Central memory CD4-positive, alpha-beta T cell (primary cell): Measurements from ENCODE around the gene TMEM141.
"Not testable (repeated sequence)": the region's sequence is repeated elsewhere in the genome, so short reads cannot be mapped to it uniquely, and the experiment has no call there.

Experiments used
- DNase-seq: peaks from one replicate; pipeline ENCODE4 v3.0.0; 2022

Gene TMEM141

DNA sequence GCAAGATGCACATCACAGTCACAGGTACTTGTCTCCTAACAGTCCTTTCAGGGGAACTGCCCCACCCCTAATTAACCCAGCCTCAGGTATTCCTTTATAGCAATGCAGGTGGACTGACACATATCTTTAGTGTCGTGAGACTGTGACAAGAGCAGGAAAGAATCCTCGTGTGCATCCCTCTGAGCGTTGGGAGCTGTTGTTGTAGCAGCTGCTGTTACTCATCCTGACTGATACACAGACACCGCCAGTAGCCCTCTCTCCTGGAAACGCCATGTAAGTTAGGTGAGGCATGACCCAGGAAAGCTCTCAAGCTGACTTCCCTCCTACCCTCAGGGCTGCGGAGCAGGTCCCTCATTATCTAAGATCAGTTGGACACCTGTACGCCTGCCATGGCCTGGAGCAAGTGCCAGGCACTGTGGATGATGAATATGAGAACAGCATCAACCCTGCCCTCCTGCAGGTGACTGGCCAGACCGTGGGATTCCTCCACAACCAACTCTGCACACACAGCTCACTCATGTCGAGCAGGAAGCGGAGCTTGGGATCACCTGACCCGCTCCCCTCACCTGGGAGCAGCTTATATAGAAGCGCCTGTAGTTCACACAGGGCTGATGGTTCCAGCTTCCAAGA, 16.6 kb upstream of the TMEM141 start:
- no peak for DNase-seq

DNA sequence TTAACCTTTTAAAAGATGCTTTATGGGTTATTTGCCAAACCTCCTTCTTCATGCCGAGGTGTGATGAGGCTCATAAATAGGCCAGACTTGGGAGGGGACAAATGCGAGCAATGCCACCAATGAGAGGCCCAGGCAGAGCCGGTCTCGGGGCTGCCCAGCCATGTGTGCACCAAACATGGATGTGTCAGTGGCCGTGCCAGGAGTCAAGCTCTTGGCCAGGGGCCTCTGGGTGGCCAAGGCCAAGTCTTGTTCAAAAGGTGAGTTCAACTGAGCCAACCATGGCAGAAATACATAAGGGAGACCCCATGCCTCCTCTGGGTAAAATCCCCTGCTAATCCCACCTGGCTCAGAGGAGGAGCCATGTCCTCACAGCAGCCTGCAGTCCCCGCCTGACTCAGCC, 16.0 kb upstream of the TMEM141 start:
- no peak for DNase-seq

DNA sequence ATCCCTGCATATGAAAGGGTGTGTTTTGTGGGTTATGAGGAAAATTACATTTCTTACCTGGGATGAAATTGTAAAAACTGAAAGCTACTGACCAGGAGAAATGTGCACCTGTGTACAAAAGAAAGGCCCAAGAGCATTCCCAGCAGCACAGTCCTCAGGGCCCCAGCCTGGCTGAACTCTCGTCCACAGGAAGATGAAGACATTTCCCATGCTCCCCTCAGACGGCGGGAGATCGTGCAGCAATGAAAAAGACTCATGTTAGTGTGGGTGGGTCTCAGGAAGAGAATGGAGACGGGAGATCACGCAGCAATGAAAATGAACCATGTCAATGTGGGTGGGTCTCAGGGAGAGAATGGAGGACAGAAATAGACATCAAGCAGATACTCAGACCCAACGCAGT, 14.2 kb upstream of the TMEM141 start:
- no peak for DNase-seq

DNA sequence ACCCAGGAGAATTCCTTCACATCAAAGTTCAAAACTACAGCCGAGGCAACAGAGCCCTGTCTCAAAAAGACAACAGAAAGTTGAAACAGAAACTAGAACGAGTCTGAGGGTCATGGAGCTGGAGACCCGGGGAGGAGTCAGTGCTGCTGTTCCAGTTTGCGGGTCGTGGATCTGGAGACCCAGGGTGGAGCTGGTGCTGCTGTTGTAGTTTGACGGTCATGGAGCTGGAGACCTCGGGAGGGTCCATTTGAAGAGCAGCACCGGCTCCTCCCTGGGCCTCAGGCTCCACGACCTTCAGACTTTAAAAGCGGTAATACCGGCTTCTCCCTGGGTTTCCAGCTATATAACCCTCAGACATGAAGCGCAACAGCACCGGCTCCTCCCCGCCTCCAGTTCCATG, 13.8 kb upstream of the TMEM141 start:
- no peak for DNase-seq

DNA sequence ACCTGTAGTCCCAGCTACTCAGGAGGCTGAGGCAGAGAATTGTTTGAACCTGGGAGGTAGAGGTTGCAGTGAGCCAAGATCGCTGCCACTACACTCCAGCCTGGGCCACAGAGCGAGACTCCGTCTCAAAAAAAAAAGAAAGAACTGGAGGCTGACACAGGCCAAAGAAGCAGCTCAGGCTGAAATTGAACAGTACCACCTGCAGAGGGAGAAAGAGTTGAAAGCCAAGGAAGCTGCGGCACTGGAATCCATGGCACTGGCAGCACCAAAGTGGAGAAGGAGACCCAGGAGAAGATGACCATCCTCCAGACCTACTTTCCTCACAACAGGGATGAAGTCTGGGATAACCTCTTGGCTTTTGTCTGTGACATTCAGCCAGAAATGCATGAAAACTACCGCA, 11.3 kb upstream of the TMEM141 start:
- no peak for DNase-seq

DNA sequence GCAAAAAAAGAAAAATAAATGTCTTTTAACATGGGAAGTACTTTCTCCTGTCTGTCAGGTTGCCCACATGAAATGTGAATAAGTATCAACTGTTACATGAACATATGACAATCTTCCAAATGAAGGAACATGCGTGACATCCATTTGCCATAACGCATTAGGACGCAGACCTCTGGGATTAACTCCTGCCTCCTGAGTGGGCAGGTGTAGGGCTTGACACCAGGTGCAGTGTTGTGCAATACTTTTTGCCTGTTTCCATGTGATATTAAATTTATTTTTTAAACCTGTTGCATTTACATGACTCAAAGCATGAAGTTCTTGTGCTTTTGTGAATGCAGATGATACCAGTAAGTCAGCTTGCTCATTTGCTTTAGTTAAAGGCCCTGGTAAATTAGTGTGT, 8.7 kb upstream of the TMEM141 start:
- DNase-seq, result no peak

DNA sequence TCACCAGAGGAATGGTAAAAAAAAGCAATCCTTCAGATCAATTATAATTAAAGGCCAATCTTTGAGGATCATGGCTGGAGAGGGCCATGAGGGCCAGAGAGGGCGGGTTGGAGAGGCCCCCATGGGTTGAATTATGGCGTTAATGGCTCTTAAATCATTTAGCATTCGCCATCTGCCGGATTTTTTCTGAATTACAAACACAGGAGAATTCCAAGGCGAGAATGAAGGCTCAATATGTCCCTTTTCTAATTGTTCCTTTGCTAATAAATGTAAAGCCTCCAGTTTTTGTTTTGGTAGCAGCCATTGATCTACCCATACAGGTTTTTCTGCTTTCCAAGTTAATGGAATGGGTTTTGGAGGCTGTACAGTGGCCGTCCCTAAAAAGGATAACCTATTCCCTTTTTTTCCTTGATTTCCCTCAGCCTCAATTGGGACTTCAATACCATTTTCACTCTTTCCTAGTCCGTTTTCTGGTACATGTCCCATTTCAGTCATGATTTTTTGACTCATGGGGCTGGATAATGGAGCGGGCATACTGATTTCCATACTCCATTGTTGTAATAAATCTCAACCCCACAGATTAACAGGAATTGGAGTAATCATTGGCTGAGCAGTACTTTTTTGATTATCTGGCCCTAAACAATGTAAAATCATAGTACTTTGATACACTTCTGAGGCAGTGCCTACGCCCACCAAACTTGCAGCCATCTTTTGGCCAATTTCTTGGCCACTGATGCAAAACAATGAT, 6.7 kb upstream of the TMEM141 start:
- DNase-seq, result no peak

DNA sequence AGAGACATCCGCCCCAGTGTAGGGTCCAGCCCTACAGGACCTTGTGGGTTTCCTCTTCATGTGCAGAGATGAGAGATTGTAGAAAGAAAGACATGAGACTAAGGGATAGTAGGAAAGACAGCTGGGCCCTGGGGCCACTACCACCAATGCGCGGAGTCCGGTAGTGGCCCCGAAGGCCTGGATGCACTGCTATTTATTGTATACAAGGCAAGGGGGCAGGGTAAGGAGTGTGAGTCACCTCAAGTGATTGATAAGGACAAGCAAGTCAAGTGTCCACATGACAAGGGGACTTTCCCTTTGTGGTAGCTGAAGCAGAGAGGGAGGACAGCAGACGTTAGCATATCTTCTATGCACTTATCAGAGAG, 6.2 kb upstream of the TMEM141 start:
- no peak for DNase-seq

GRCh38 chr9:136785565-136786355, 5.4 kb upstream of the TMEM141 start:
- not testable (repeated sequence) for DNase-seq

- DNase-seq, result no peak
Measured at GRCh38 chr9:136786451-136786850, 4.7 kb upstream of the TMEM141 start.

DNA sequence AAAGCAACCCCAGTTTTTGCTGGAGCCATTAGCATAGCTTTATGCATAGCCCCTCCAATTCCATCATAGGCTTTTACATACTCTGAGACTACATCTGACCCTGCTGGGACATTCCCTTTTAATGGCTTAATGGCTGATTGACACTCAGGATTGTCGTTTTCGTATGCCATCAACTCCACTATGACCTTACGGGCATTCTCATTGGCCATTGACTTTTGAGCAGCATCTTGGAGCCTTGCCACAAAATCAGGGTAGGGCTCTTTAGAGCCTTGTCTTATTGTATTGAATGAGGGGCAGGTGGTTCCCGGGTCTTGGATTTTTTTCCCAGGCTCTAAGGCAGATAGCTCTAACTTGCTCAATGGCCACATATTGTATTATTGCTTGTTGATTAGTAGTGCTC, 4.2 kb upstream of the TMEM141 start:
- not testable (repeated sequence) for DNase-seq

- peak; percentile 67 for DNase-seq
Measured at GRCh38 chr9:136787690-136788400, 3.3 kb upstream of the TMEM141 start.

- DNase-seq, result not testable (repeated sequence)
Measured at GRCh38 chr9:136788644-136789522, 2.3 kb upstream of the TMEM141 start.

GRCh38 chr9:136789523-136789937, 1.6 kb upstream of the TMEM141 start:
- no peak for DNase-seq

GRCh38 chr9:136791516-136792276, 552 bp downstream of the TMEM141 start:
- DNase-seq, result peak; percentile 73

DNA sequence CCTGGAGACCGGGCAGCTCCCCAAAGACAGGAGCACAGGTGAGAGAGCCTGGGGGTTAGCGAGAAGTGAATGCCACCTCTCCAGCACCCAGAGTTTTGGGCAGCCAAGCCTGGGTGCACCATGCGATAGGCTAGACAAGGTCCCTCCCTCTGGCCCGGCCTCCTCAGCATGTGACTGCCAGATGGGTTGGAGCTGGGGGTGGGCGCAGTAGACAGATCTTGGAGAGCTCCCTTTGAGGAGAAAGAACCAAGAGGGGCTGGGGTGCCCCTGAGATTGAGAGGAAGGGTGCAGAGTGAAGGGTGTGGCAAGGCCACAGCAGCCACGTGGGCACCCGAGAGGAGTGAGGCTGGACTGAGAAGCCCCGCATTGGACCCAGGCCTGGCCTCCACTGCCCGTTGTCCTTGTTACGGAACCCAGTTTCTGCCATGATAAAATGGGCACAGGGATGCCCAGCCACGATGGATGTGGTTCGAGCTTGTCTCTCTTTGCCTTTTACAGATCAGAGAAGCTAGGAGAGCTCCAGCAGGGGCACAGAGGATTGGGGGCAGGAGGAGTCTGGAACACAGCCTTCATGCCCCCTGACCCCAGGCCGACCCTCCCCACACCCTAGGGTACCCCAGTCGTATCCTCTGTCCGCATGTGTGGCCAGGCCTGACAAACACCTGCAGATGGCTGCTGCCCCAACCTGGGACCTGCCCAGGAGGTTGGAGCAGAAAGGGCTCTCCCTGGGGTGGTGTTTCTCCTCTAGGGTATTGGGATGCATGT, 1.4 kb downstream of the TMEM141 start:
- DNase-seq, result no peak

DNA sequence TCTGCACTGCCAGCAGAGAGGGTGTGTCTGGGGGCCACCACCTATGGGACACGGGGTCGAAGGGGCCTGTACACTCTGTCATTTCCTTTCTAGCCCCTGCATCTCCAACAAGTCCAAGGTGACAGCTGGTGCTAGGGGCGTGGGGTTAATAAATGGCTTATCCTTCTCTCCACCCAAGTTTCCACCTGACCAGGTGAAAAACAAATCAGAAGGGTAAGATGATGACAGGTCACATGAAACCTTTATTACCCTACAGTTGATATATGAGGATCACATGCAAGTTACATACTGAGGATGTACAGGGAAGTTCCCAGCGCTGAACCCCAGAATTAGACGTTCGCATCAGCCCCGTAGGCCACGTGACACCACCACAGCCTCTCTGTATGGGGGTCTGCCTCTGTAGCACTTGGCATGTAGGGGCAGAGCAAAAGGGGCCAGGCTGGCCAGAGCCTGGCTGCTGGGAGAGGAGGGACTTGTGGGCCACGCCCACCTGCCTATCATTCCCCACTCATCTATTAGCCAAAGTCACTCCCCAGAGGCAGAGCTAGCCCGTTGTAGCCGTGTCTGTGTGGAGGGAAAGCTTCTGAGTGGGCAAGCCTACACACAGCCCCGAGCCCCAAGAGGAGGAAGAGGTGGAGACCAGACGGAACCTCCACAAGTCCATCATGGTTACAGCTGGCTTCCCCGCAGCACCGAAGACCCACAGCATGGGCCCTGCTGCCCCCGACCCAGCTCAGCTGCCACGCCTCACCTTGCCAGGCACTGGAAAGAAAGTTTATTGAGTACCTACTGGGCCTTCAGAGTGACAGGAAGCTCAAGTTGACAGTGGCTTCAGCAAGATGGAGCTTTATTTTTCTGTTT, 2.2 kb downstream of the TMEM141 start:
- no peak for DNase-seq

DNA sequence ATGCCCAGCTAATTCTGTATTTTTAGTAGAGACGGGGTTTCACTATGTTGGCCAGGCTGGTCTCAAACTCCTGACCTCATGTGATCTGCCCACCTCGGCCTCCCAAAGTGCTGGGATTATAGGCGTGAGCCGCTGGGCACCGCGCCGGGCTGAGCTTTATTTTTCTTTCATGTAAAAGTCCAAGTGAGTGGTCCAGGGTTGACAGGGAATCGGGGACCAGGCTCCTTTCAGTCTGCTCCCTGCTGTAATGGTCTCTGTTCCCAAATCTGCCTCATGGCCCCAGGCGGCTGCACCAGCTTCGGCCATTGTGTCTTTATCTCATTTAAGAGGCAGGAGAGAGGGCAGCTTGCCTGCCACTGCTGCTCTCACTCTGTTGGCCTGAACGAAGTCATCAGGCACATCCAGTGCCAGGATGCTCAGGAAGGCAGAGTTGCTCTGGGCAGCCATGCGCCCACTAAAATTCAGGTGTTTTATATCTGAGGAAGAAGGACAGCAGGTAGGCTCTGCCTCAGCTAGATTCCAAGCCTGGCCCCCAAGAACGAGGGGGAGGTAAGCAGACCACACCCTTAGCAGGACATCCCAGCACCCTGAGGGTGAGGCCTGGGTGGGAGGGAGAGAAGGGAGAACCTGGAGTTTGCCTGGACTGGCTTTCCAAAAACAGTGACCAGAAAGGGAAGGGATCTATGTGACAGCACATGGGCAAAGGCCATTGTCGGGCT, 3.3 kb downstream of the TMEM141 start:
- DNase-seq, result no peak

DNA sequence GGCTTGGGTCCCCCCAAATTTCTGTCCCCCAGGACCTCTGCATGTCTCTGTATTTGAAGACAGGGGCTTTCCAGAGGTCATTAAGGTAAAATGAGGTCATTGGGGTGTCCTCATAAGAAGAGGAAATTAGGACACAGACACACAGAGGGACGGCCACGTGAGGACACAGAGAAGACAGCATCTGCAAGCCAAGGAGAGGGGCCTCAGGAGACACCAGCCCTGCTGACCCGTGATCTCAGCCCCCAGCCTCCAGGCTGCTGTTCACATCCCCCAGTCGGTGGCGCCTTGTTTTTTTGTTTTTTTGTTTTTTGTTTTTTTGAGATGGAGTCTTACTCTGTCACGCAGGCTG, 3.8 kb downstream of the TMEM141 start:
- DNase-seq, result no peak
